Measurements from ENCODE around the gene ATP5MK.
A peak's percentile ranks its signal among the peaks of the same experiment; 100 is the strongest.
"Not testable (repeated sequence)": the region's sequence is repeated elsewhere in the genome, so short reads cannot be mapped to it uniquely, and the experiment has no call there.

The ATP5MK gene

GRCh38 chr10:103367379-103367781 is 28.9 kb downstream of the ATP5MK start:
- no peaks in the 10 kb centered on the region for H3K27me3 ChIP-seq (ENCODE audit: control insufficient read depth in 5 of 5, insufficient read depth in 4 of 5, low read length in 5 of 5)
- peaks cover 0 to 17% (median 11%) of the 10 kb centered on the region in 5 donors for H3K4me1 ChIP-seq (ENCODE audit: control insufficient read depth in 5 of 5, insufficient read depth in 5 of 5, low read length in 5 of 5)
- peak overlapping the region; percentile 83 to 97 (median 88) for H3K4me3 ChIP-seq (ENCODE audit: low read depth in 1 of 5, low read length in 5 of 5)
- no peaks in the 10 kb centered on the region for H3K9me3 ChIP-seq (ENCODE audit: control insufficient read depth in 5 of 5, low read length in 5 of 5)
- H3K36me3 ChIP-seq (ENCODE audit: control insufficient read depth in 5 of 5, insufficient read depth in 5 of 5, low read length in 5 of 5): no peaks in the 10 kb centered on the region
- H3K9ac ChIP-seq (ENCODE audit: low read length in 5 of 5): peak overlapping the region in 3 of 5 donors; percentile 71 to 83 (median 74)
- H3K27ac ChIP-seq (ENCODE audit: low read depth, low read length): peak overlapping the region; percentile 80

- not testable (repeated sequence) for H3K9me3 ChIP-seq (ENCODE audit: control insufficient read depth in 5 of 5, low read length in 5 of 5); H3K9ac ChIP-seq (ENCODE audit: low read length in 5 of 5); H3K36me3 ChIP-seq (ENCODE audit: control insufficient read depth in 5 of 5, insufficient read depth in 5 of 5, low read length in 5 of 5); H3K4me3 ChIP-seq (ENCODE audit: low read depth in 1 of 5, low read length in 5 of 5); H3K4me1 ChIP-seq (ENCODE audit: control insufficient read depth in 5 of 5, insufficient read depth in 5 of 5, low read length in 5 of 5); H3K27ac ChIP-seq (ENCODE audit: low read depth, low read length); H3K27me3 ChIP-seq (ENCODE audit: control insufficient read depth in 5 of 5, insufficient read depth in 4 of 5, low read length in 5 of 5)
Measured at GRCh38 chr10:103360791-103361190, 35.5 kb downstream of the ATP5MK start.

DNA sequence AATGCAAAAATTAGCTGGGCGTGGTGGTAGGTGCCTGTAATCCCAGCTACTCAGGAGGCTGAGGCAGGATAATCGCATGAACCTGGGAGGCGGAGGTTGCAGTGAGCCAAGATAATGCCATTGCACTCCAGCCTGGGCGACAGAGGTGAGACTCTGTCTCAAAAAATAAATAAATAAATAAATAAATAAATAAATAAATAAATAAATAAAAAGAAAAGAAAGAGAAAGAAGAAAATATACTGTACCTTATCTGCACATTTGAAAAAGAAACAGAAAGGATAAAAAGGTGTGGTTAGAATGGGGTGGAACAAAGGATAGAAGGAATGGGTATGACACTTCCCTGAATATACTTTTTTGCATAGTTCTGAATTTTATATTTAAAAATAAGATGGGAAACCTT is 36.8 kb downstream of the ATP5MK start:
- not testable (repeated sequence) for H3K27ac ChIP-seq (ENCODE audit: low read depth, low read length); H3K4me3 ChIP-seq (ENCODE audit: low read depth in 1 of 5, low read length in 5 of 5); H3K9ac ChIP-seq (ENCODE audit: low read length in 5 of 5); H3K36me3 ChIP-seq (ENCODE audit: control insufficient read depth in 5 of 5, insufficient read depth in 5 of 5, low read length in 5 of 5); H3K9me3 ChIP-seq (ENCODE audit: control insufficient read depth in 5 of 5, low read length in 5 of 5); H3K27me3 ChIP-seq (ENCODE audit: control insufficient read depth in 5 of 5, insufficient read depth in 4 of 5, low read length in 5 of 5); H3K4me1 ChIP-seq (ENCODE audit: control insufficient read depth in 5 of 5, insufficient read depth in 5 of 5, low read length in 5 of 5)

DNA sequence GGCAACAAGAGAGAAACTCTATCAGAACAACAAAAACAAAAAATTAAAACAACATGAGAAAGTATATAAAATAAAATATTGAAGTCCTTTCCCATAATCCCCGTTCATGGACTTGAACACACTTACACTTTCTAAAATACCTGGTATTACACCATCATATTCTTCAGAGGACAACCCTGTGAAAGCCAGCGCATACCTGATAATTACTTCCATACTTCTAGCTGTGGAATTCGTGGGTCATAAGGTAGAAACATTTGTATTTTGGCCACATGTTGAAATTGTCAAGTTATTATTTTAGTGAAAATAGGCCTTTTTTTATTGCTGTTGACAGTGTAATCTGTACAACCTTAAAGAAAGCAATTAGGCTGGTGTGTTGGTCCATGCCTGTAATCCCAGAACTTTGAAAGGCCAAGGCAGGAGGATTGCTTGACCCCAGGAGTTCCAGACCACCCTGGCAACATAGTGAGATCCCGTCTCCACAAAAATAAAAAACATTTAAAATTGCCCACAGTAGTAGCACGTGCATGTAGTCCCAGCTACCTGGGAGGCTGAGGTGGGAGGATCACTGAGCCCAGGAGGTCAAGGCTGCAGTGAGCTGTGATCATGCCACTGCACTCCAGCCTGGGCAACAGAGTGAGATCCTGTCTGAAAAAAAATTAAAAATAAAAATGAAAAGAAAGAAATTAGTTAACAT is 40.2 kb downstream of the ATP5MK start:
- Histone ChIP-seq H3K36me3 (ENCODE audit: control insufficient read depth in 5 of 5, insufficient read depth in 5 of 5, low read length in 5 of 5) (no peaks in the 10 kb centered on the region), H3K4me1 (ENCODE audit: control insufficient read depth in 5 of 5, insufficient read depth in 5 of 5, low read length in 5 of 5) (peaks cover 0 to 5% (median 3%) of the 10 kb centered on the region in 5 donors), H3K9me3 (ENCODE audit: control insufficient read depth in 5 of 5, low read length in 5 of 5) (no peaks in the 10 kb centered on the region), H3K4me3 (ENCODE audit: low read depth in 1 of 5, low read length in 5 of 5) (no peak overlapping the region), H3K27me3 (ENCODE audit: control insufficient read depth in 5 of 5, insufficient read depth in 4 of 5, low read length in 5 of 5) (no peaks in the 10 kb centered on the region), H3K9ac (ENCODE audit: low read length in 5 of 5) (no peak overlapping the region), H3K27ac (ENCODE audit: low read depth, low read length) (no peak overlapping the region)

GRCh38 chr10:103354567-103354966 is 41.7 kb downstream of the ATP5MK start:
- not testable (repeated sequence) for H3K9me3 ChIP-seq (ENCODE audit: control insufficient read depth in 5 of 5, low read length in 5 of 5); H3K4me3 ChIP-seq (ENCODE audit: low read depth in 1 of 5, low read length in 5 of 5); H3K9ac ChIP-seq (ENCODE audit: low read length in 5 of 5); H3K27ac ChIP-seq (ENCODE audit: low read depth, low read length); H3K36me3 ChIP-seq (ENCODE audit: control insufficient read depth in 5 of 5, insufficient read depth in 5 of 5, low read length in 5 of 5); H3K27me3 ChIP-seq (ENCODE audit: control insufficient read depth in 5 of 5, insufficient read depth in 4 of 5, low read length in 5 of 5)
- H3K4me1 ChIP-seq (ENCODE audit: control insufficient read depth in 5 of 5, insufficient read depth in 5 of 5, low read length in 5 of 5): peaks cover 0 to 11% (median 8%) of the 10 kb centered on the region in 5 donors

DNA sequence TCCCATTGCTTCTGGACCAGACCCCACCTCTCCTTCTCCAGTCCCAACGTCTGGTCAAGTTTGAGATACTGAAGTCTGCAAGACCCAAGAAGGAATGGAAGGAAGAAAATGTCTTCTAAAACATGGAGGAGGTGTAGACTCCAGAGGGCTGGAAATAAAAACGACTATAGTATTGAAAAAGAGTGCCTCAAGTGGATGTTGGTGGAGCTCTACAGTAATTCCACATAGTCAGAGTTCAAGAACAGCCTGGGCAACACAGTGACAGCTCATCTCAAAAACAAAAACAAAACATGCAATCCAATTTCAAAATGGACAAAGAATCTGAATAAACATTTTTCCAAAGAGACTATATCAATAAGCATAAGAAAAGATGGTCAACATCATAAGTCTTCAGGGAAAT is 43.0 kb downstream of the ATP5MK start:
- no peak overlapping the region for H3K27ac ChIP-seq (ENCODE audit: low read depth, low read length)
- no peaks in the 10 kb centered on the region for H3K9me3 ChIP-seq (ENCODE audit: control insufficient read depth in 5 of 5, low read length in 5 of 5)
- H3K9ac ChIP-seq (ENCODE audit: low read length in 5 of 5): no peak overlapping the region
- H3K4me1 ChIP-seq (ENCODE audit: control insufficient read depth in 5 of 5, insufficient read depth in 5 of 5, low read length in 5 of 5): peaks cover 0 to 11% (median 8%) of the 10 kb centered on the region in 5 donors
- no peaks in the 10 kb centered on the region for H3K27me3 ChIP-seq (ENCODE audit: control insufficient read depth in 5 of 5, insufficient read depth in 4 of 5, low read length in 5 of 5)
- peaks cover 0 to 3% (median 2%) of the 10 kb centered on the region in 5 donors for H3K36me3 ChIP-seq (ENCODE audit: control insufficient read depth in 5 of 5, insufficient read depth in 5 of 5, low read length in 5 of 5)
- no peak overlapping the region for H3K4me3 ChIP-seq (ENCODE audit: low read depth in 1 of 5, low read length in 5 of 5)

GRCh38 chr10:103350517-103351260 is 45.6 kb downstream of the ATP5MK start, which contains the start of gene PCGF6:
PCGF6 (minus strand) TSS chr10:103351140; CDS start chr10:103351066, 74 bp downstream.
- Histone ChIP-seq H3K9ac (ENCODE audit: low read length in 5 of 5) (peak within 1 kb of the TSS; percentile 63 to 90 (median 88)), H3K27ac (ENCODE audit: low read depth, low read length) (peak within 1 kb of the TSS; percentile 82), H3K4me3 (ENCODE audit: low read depth in 1 of 5, low read length in 5 of 5) (peak within 1 kb of the TSS; percentile 72 to 80 (median 76)), H3K4me1 (ENCODE audit: control insufficient read depth in 5 of 5, insufficient read depth in 5 of 5, low read length in 5 of 5) (peaks cover 0 to 11% (median 8%) of the 10 kb centered on the region in 5 donors), H3K36me3 (ENCODE audit: control insufficient read depth in 5 of 5, insufficient read depth in 5 of 5, low read length in 5 of 5) (peaks cover 11 to 19% (median 18%) of the 10 kb centered on the region in 5 donors), H3K27me3 (ENCODE audit: control insufficient read depth in 5 of 5, insufficient read depth in 4 of 5, low read length in 5 of 5) (no peaks in the 10 kb centered on the region), H3K9me3 (ENCODE audit: control insufficient read depth in 5 of 5, low read length in 5 of 5) (no peaks in the 10 kb centered on the region)

- H3K9ac ChIP-seq (ENCODE audit: low read length in 5 of 5): peak overlapping the region; percentile 63 to 90 (median 88)
- peaks cover 0 to 11% (median 8%) of the 10 kb centered on the region in 5 donors for H3K4me1 ChIP-seq (ENCODE audit: control insufficient read depth in 5 of 5, insufficient read depth in 5 of 5, low read length in 5 of 5)
- H3K36me3 ChIP-seq (ENCODE audit: control insufficient read depth in 5 of 5, insufficient read depth in 5 of 5, low read length in 5 of 5): peaks cover 13 to 24% (median 19%) of the 10 kb centered on the region in 5 donors
- no peaks in the 10 kb centered on the region for H3K27me3 ChIP-seq (ENCODE audit: control insufficient read depth in 5 of 5, insufficient read depth in 4 of 5, low read length in 5 of 5)
- peak overlapping the region; percentile 82 for H3K27ac ChIP-seq (ENCODE audit: low read depth, low read length)
- peak overlapping the region in 4 of 5 donors; percentile 75 to 80 (median 77) for H3K4me3 ChIP-seq (ENCODE audit: low read depth in 1 of 5, low read length in 5 of 5)
- H3K9me3 ChIP-seq (ENCODE audit: control insufficient read depth in 5 of 5, low read length in 5 of 5): no peaks in the 10 kb centered on the region
Measured at GRCh38 chr10:103350175-103350516, 46.1 kb downstream of the ATP5MK start.

Measured in subcutaneous abdominal adipose tissue (tissue), 5 donors.